ENCODE data around the gene CDC34. TPM values are rescaled to one million over a fixed set of nuclear protein-coding genes. Genes with fewer than 3 reads are reported as not detected.
"Not testable (repeated sequence)": the region's sequence is repeated elsewhere in the genome, so short reads cannot be mapped to it uniquely, and the experiment has no call there.

The CDC34 gene
- total RNA-seq, 2 experiments from 2014 or later, result 58.7 to 60.1 TPM

DNA sequence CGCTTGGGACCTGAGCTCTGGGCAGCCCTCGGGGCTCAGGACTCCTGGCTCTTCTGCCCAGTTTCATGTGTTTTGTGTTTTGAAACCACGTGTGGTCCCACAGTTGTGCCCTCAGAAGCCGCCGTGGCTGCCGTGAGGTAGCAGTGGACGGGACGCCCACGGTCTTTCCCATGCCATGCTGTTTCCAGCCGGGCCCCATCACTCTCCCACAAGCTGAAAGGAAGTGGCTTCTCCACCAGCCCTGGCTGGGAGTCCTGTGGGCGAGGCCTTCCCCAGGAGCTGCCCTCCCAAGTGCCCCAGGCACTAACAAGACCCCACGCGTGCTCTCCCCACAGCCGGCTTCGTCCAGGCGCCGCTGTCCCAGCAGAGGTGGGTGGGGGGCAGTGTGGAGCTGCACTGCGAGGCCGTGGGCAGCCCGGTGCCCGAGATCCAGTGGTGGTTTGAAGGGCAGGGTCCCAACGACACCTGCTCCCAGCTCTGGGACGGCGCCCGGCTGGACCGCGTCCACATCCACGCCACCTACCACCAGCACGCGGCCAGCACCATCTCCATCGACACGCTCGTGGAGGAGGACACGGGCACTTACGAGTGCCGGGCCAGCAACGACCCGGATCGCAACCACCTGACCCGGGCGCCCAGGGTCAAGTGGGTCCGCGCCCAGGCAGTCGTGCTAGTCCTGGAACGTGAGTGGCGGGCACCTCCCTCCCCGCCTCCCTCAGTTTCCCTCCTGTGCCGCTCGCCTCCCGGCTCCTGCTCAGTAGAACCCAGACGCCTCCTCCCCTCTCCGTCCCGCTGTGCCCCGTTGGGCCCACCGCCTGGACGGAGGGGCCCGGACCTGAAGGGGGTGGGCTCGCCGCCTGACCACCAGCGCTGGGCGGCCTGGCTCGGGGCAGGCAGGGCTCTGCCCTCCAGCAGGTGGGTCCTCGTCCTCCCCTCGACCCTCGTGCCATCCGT is 46.2 kb downstream of the CDC34 start:
- CTCF ChIA-PET, result interaction anchor here (0.5 to 1.5 kb wide), 4 partner anchors 11 to 193 kb away, joined by 3 to 4 read pairs (median 3); no protein-coding TSS in a partner anchor
- POLR2A ChIA-PET, result no interaction called here

DNA sequence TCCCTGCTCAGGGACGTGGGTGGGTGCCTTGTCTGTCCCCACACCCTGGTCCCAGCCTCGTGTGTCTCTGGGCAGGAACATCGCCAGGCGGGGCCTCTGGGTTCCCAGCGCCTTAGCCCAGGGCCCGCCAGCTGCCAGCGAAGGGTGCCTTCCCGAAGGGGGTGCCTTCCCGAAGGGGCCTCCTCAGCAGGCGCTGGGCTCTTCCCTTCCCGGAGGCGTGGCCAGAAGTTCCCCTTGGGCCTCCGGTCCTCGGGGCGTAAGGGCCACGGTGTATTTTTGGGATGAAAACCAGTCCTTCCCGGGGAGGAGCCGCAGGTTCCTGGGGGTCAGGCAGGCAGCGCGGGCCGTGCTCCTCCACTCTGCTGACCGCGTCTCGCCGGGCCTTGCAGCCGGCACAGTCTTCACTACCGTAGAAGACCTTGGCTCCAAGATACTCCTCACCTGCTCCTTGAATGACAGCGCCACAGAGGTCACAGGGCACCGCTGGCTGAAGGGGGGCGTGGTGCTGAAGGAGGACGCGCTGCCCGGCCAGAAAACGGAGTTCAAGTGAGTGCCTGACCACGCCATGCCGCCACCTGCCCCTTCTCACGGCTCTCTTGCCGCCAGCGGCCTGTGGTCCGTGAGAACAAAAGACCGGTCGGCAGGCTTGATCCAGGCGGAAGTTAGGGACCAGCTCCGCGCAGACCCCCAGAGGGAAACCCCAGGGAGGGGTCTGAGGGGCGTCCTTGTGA is 47.7 kb downstream of the CDC34 start:
- CTCF ChIA-PET, result no interaction called here
- POLR2A ChIA-PET, result no interaction called here

- POLR2A ChIA-PET, result no interaction called here
Observed at GRCh38 chr19:579842-580155, 48.2 kb downstream of the CDC34 start.

GRCh38 chr19:580274-580835 is 48.8 kb downstream of the CDC34 start:
- ChIA-PET CTCF (no interaction called here), POLR2A (no interaction called here)

More at GRCh38 chr19:579842-580155, 48.2 kb downstream of the CDC34 start:
- CTCF ChIA-PET, result no interaction called here

GRCh38 chr19:581399-582111 is 50.0 kb downstream of the CDC34 start:
- ChIA-PET CTCF (interaction anchor here (1.0 kb wide), 1 partner anchor 9 kb away, joined by 3 read pairs; the partner anchor contains the start of gene BSG), POLR2A (no interaction called here)

GRCh38 chr19:582497-583197 is 51.1 kb downstream of the CDC34 start:
- CTCF ChIA-PET, result interaction anchor here (1.0 kb wide), 1 partner anchor 10 kb away, joined by 3 read pairs; the partner anchor contains the start of gene BSG
- POLR2A ChIA-PET, result no interaction called here

GRCh38 chr19:583198-583967 is 51.8 kb downstream of the CDC34 start:
- ChIA-PET POLR2A (no interaction called here), CTCF (interaction anchor here (1.0 to 1.7 kb wide), 7 partner anchors 28 to 150 kb away, joined by 3 to 6 read pairs (median 5); partner anchors contain the start of gene GZMM)

- CTCF ChIA-PET, result interaction anchor here (0.8 to 1.7 kb wide), 11 partner anchors 11 to 155 kb away, joined by 3 to 6 read pairs (median 4); partner anchors contain the start of genes BSG and GZMM
- POLR2A ChIA-PET, result no interaction called here
Observed at GRCh38 chr19:583968-584239, 52.3 kb downstream of the CDC34 start.

GRCh38 chr19:584240-585001 is 52.9 kb downstream of the CDC34 start:
- ChIA-PET POLR2A (no interaction called here), CTCF (interaction anchor here (0.8 to 1.7 kb wide), 12 partner anchors 11 to 155 kb away, joined by 3 to 6 read pairs (median 4); partner anchors contain the start of genes BSG and GZMM)

- CTCF ChIA-PET, result interaction anchor here (0.9 to 1.7 kb wide), 7 partner anchors 10 to 154 kb away, joined by 3 to 6 read pairs (median 4); no protein-coding TSS in a partner anchor
- POLR2A ChIA-PET, result not testable (repeated sequence)
Observed at GRCh38 chr19:585146-585545, 53.6 kb downstream of the CDC34 start.

- ChIA-PET CTCF (interaction anchor here (3.3 kb wide), 1 partner anchor 54 kb away, joined by 9 read pairs; the partner anchor contains the start of gene CDC34), POLR2A (no interaction called here)
Observed at GRCh38 chr19:585551-586110, 54.1 kb downstream of the CDC34 start.

DNA sequence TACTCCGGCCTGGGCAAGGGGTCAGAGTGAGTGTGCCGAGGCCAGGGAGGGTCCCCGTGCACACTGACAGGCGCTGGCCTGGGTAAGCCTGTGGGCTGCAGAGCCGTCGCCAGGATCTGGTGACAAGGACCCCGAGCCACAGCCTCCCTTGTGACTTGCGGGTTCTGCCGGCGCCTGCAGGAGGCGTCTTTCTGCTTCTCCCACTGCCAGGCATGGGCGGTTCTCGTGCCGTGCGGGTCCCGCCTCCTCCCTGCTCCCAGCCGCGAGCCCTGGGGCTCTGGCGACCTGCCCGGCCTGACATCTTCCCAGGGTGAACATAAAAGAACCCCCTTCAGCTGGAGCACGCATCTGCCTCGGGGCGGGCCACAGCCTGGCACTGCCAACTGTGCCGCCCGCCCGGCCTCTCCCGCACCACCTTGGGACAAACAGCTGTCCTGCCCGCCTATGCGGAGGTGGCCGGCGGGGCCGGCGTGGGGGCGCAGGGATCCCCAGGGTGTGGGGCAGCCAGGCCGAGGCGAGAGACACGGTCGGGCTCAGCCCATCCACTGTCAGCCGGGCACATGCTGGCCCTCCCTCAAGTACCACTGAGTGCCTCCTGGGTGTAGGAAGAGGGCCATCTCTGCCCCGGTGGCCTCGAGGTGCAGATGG is 56.7 kb downstream of the CDC34 start:
- CTCF ChIA-PET, result interaction anchor here (0.6 to 3.3 kb wide), 3 partner anchors 10 to 57 kb away, joined by 3 to 9 read pairs (median 4); partner anchors contain the start of gene CDC34
- POLR2A ChIA-PET, result no interaction called here

- POLR2A ChIA-PET, result no interaction called here
- CTCF ChIA-PET, result interaction anchor here (0.6 to 3.3 kb wide), 3 partner anchors 11 to 57 kb away, joined by 3 to 9 read pairs (median 4); partner anchors contain the start of gene CDC34
Observed at GRCh38 chr19:588741-589692, 57.5 kb downstream of the CDC34 start.

GRCh38 chr19:589693-590395 is 58.3 kb downstream of the CDC34 start, which contains the start of gene HCN2:
Gene HCN2, plus strand, starts transcription at chr19:589881. Its CDS starts 65 bp downstream, at chr19:589946.
- POLR2A ChIA-PET, result no interaction called here
- CTCF ChIA-PET, result no interaction called here

DNA sequence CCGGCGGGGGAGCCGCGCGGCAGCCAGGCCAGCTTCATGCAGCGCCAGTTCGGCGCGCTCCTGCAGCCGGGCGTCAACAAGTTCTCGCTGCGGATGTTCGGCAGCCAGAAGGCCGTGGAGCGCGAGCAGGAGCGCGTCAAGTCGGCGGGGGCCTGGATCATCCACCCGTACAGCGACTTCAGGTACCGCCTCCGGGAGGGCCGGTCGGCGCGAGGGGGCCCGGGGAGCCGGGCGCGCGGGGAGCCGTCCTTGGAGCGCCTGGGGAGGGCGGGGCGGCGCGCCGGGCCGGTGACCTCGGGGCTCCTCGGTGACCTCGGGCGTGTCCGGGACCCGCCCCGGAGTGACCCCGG is 58.8 kb downstream of the CDC34 start:
- POLR2A ChIA-PET, result no interaction called here
- CTCF ChIA-PET, result no interaction called here
